HG02885 (cell line): Measurements from ENCODE around the gene ENKD1.
A peak's percentile ranks its signal among the peaks of the same experiment; 100 is the strongest.
"Not testable (repeated sequence)": the region's sequence is repeated elsewhere in the genome, so short reads cannot be mapped to it uniquely, and the experiment has no call there.

Experiments
- ATAC-seq: cut with Tn5 transposase; IDR thresholded peaks from one replicate; pipeline ENCODE4 v1.9.1; 2021; ENCODE audit warnings: mild to moderate bottlenecking; ENCODE audit not compliant: unreplicated experiment, poor library complexity

ENKD1 gene

GRCh38 chr16:67666559-67667452 lies at the start of gene ENKD1, which contains the start of gene C16orf86:
Gene ENKD1 (minus strand): TSS chr16:67666750. CDS start chr16:67666442, 308 bp downstream.
Gene C16orf86 (plus strand): TSS chr16:67666814. CDS start chr16:67666971, 157 bp downstream.
- ATAC-seq, result peak; percentile 66

- no peak for ATAC-seq
These were observed 49.5 kb upstream of the ENKD1 start for GRCh38 chr16:67716097-67716496.

GRCh38 chr16:67714522-67714921 lies 48.0 kb upstream of the ENKD1 start:
- no peak for ATAC-seq

GRCh38 chr16:67713647-67714273 lies 47.2 kb upstream of the ENKD1 start:
- ATAC-seq, result no peak

GRCh38 chr16:67710607-67711006 lies 44.1 kb upstream of the ENKD1 start:
- ATAC-seq, result no peak

- no peak for ATAC-seq
These were observed 42.5 kb upstream of the ENKD1 start for GRCh38 chr16:67709050-67709449.

GRCh38 chr16:67708368-67708771 lies 41.8 kb upstream of the ENKD1 start:
- no peak for ATAC-seq

GRCh38 chr16:67707790-67708189 lies 41.2 kb upstream of the ENKD1 start:
- ATAC-seq, result no peak

- ATAC-seq, result no peak
These were observed 40.7 kb upstream of the ENKD1 start for GRCh38 chr16:67707210-67707609.

- ATAC-seq, result no peak
These were observed 37.6 kb upstream of the ENKD1 start for GRCh38 chr16:67704110-67704509.

GRCh38 chr16:67703626-67704025 lies 37.1 kb upstream of the ENKD1 start:
- ATAC-seq, result no peak

GRCh38 chr16:67702130-67702529 lies 35.6 kb upstream of the ENKD1 start:
- no peak for ATAC-seq

GRCh38 chr16:67701420-67701819 lies 34.9 kb upstream of the ENKD1 start:
- ATAC-seq, result no peak

- no peak for ATAC-seq
These were observed 32.7 kb upstream of the ENKD1 start for GRCh38 chr16:67699265-67699664.

GRCh38 chr16:67697422-67698185 lies 31.1 kb upstream of the ENKD1 start:
- no peak for ATAC-seq

- ATAC-seq, result no peak
These were observed 28.1 kb upstream of the ENKD1 start for GRCh38 chr16:67694611-67695010.

GRCh38 chr16:67693517-67694285 lies 27.2 kb upstream of the ENKD1 start:
- not testable (repeated sequence) for ATAC-seq

GRCh38 chr16:67685388-67686112 lies 19.0 kb upstream of the ENKD1 start:
- ATAC-seq, result no peak

- no peak for ATAC-seq
These were observed 17.2 kb upstream of the ENKD1 start for GRCh38 chr16:67683767-67684166.
